HepG2 (cell line): ENCODE measurements around the gene WDR27. TPM values are rescaled to one million over a fixed set of nuclear protein-coding genes. Genes with fewer than 3 reads are reported as not detected.
A peak's percentile ranks its signal among the peaks of the same experiment; 100 is the strongest.

Experiments
- ATAC-seq: fragments of 200-7000 bp; cut with Tn5 transposase; 3 replicates; pipeline ENCODE4 v1.9.1; 2020; ENCODE audit warnings: mild to moderate bottlenecking, moderate library complexity
- BruUV-seq: library from RNA; stranded (reverse); fragments of 400-500 nt; replicated peaks from 2 replicates; lab custom pipeline; 2021; lab: Mats Ljungman, UMichigan
- CTCF ChIA-PET: fragments of 300-600 bp; formaldehyde crosslinking; extraction: SDS; loops from one replicate; lab custom pipeline; 2021; ENCODE audit warnings: low total read pairs, inconsistent platforms, low intra/inter-chr PET ratio; lab: Yijun Ruan, JAX
- POLR2A ChIA-PET: fragments of 350-600 bp; sonication (Branson Sonifier 250); formaldehyde crosslinking; loops from one replicate; lab custom pipeline; 2020; ENCODE audit warnings: antibody characterized with exemption, inconsistent platforms; lab: Yijun Ruan, JAX
- DNase-seq: peaks from one replicate; pipeline ENCODE4 v3.0.0-alpha.2; 2015; ENCODE audit warnings: low spot score
- FAIRE-seq: peaks from 3 replicates; lab custom pipeline; 2011; peaks lifted over from hg19 to GRCh38; lab: Jason Lieb, UNC
- H2AFZ ChIP-seq: one replicate; pipeline ENCODE4 v1.6.1; 2011; ENCODE audit warnings: low read length, inconsistent platforms
- H3K27ac ChIP-seq: fragments of 300-600 bp; 3 replicates; pipeline ENCODE4 v1.8.0; 2011; ENCODE audit warnings: mixed run types, mild to moderate bottlenecking, mixed read lengths, low read length, inconsistent platforms; ENCODE audit not compliant: insufficient read depth; ENCODE audit errors: extremely low read length
- H3K27me3 ChIP-seq, 2 experiments: fragments of 200-600 bp in 1 of 2; 2 replicates in 1 of 2; 3 replicates in 1 of 2; pipeline versions ENCODE4 v1.6.0 to v1.8.0; 2011; ENCODE audit warnings: low read length in 2 of 2, mild to moderate bottlenecking in 2 of 2, moderate library complexity in 2 of 2, inconsistent platforms in 1 of 2; ENCODE audit not compliant: insufficient read depth in 2 of 2, control insufficient read depth in 1 of 2
- H3K36me3 ChIP-seq, 2 experiments: fragments of 200-600 bp in 1 of 2; replicated peaks in 1 of 2; 2 replicates in 1 of 2; 3 replicates in 1 of 2; pipeline versions ENCODE4 v1.5.1 to v1.8.0; 2011; ENCODE audit warnings: low read length in 2 of 2, inconsistent platforms in 1 of 2; ENCODE audit not compliant: insufficient read depth in 2 of 2, control insufficient read depth in 1 of 2
- H3K4me1 ChIP-seq: 2 replicates; pipeline ENCODE4 v1.5.1; 2012; ENCODE audit warnings: low read length, inconsistent platforms; ENCODE audit not compliant: insufficient read depth
- H3K4me2 ChIP-seq: 2 replicates; pipeline ENCODE4 v1.6.0; 2011; ENCODE audit warnings: low read depth, low read length, inconsistent platforms
- H3K4me3 ChIP-seq, 3 experiments: fragments of 200-600 bp in 1 of 3; sonication (generic), shearing (Covaris generic) in 1 of 3; replicated peaks in 1 of 3; 2 replicates each; pipeline ENCODE4 v1.5.1; 2011 to 2016; ENCODE audit warnings: low read length in 3 of 3, inconsistent platforms in 2 of 3, low read depth in 2 of 3, mild to moderate bottlenecking in 2 of 3, control low read depth in 1 of 3, mixed read lengths in 1 of 3; ENCODE audit not compliant: insufficient read depth in 1 of 3
- H3K79me2 ChIP-seq: one replicate; pipeline ENCODE4 v1.6.1; 2011; ENCODE audit warnings: low read length, inconsistent platforms; ENCODE audit not compliant: insufficient read depth
- H3K9ac ChIP-seq: 2 replicates; pipeline ENCODE4 v1.6.0; 2011; ENCODE audit warnings: mild to moderate bottlenecking, low read depth, low read length, inconsistent platforms; ENCODE audit not compliant: insufficient read depth
- H3K9me3 ChIP-seq: 2 replicates; pipeline ENCODE4 v1.5.1; 2012; ENCODE audit warnings: mild to moderate bottlenecking, low read length
- H4K20me1 ChIP-seq: 2 replicates; pipeline ENCODE4 v1.6.0; 2011; ENCODE audit warnings: inconsistent platforms, mild to moderate bottlenecking, low read length, moderate library complexity; ENCODE audit not compliant: insufficient read depth
- CREB3 ChIP-seq: sonication (generic); formaldehyde crosslinking; IDR thresholded peaks from 2 replicates; pipeline ENCODE4 v1.5.0; 2020; ENCODE audit warnings: missing genetic modification reagents
- MAX ChIP-seq: IDR thresholded peaks from 2 replicates; pipeline ENCODE4 v1.6.1; 2012; ENCODE audit warnings: inconsistent platforms
- ZNF18 ChIP-seq: sonication (generic); formaldehyde crosslinking; IDR thresholded peaks from 2 replicates; pipeline ENCODE4 v1.8.0; 2022; ENCODE audit warnings: mild to moderate bottlenecking, missing genetic modification reagents; ENCODE audit not compliant: insufficient replicate concordance
- ZNF513 ChIP-seq: sonication (generic); formaldehyde crosslinking; conservative IDR thresholded peaks from 2 replicates; pipeline ENCODE4 v1.5.0; 2020; ENCODE audit warnings: missing genetic modification reagents
- ZNF703 ChIP-seq: sonication (generic); formaldehyde crosslinking; IDR thresholded peaks from 2 replicates; pipeline ENCODE4 v1.5.1; 2020; ENCODE audit warnings: missing genetic modification reagents, mild to moderate bottlenecking, moderate library complexity, borderline replicate concordance
- ZSCAN21 ChIP-seq: sonication (generic); formaldehyde crosslinking; IDR thresholded peaks from 2 replicates; pipeline ENCODE4 v1.8.0; 2022; ENCODE audit warnings: mild to moderate bottlenecking, missing genetic modification reagents, moderate library complexity, borderline replicate concordance
- ZSCAN29 ChIP-seq: sonication (generic); formaldehyde crosslinking; conservative IDR thresholded peaks from 2 replicates; pipeline ENCODE4 v1.4.0; 2020; ENCODE audit warnings: mild to moderate bottlenecking, missing genetic modification reagents
- WGBS: methylation state at CpG from one replicate; pipeline ENCODE4 v1.1.6; 2017; ENCODE audit warnings: low lambda C conversion rate; 5-methylcytosine and 5-hydroxymethylcytosine counted together
- in situ Hi-C: cut with HindIII; loops from 2 replicates; pipeline ENCODE4 v1.10.0; 2017; ENCODE audit warnings: low pct_unique_long_range_greater_than_20kb; ENCODE audit not compliant: extremely low pct_ligation_motif_present
- intact Hi-C: fragments of 100-400 bp; cut with micrococcal nuclease; formaldehyde crosslinking; loops from one replicate; pipeline ENCODE4 v1.10.0; 2022; ENCODE audit not compliant: unreplicated experiment
- polyA plus RNA-seq, 8 experiments: library from polyadenylated mRNA; depleted of rRNA in 3 of 8; stranded (reverse) in 7 of 8; unstranded in 1 of 8; fragments of >200 nt; fragmentation: Illumina TruSeq in 4 of 8; extraction: Trizol in 4 of 8; gene quantifications; 2 replicates each; pipeline versions ENCODE4 v1.2.1 to v1.2.3, GENCODE V29; 2011 to 2016; ENCODE audit warnings: low read depth in 4 of 8, missing spikeins in 1 of 8, mixed read lengths in 1 of 8; ENCODE audit not compliant: insufficient read depth in 1 of 8
- total RNA-seq, 5 experiments: library from RNA; depleted of rRNA; stranded (reverse); fragments of >200 nt; fragmentation: Illumina TruSeq; extraction: Trizol; gene quantifications; 2 replicates each; pipeline ENCODE4 v1.2.3, GENCODE V29; 2016; ENCODE audit warnings: low read depth in 1 of 5
- TF ChIP-seq, protein P1 (sequence below): sonication (generic); formaldehyde crosslinking; IDR thresholded peaks from 2 replicates; pipeline ENCODE4 v1.8.1; 2022; ENCODE audit warnings: mild to moderate bottlenecking, missing genetic modification reagents

Gene WDR27
- total and polyA plus RNA-seq, 2 of the 13 experiments (the other 11 are each of a cell fraction or from before 2014, with no cell fraction given): 34.1 to 80.3 TPM

- TF ChIP-seq ZNF703 (CRISPR knock-in tag) (no peak), ZNF513 (CRISPR knock-in tag) (no peak), ZNF18 (no peak)
Observed at GRCh38 chr6:169639653-169640278, 62.1 kb downstream of the WDR27 start (continued).

DNA sequence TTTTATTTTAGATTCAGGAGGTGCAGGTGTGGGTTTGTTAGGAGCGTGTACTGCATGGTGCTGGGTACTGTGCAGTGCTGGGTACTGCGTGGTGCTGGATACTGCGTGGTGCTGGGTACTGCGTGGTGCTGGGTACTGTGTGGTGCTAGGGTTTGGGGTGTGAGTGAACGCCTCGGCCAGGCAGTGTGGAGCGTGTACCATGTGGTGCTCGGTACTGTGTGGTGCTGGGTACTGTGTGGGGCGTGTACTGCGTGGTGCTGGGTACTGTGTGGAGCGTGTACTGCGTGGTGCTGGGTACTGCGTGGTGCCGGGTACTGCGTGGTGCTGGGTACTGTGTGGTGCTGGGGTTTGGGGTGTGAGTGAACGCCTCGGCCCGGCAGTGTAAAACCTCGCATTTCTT, 62.9 kb downstream of the WDR27 start:
- Histone ChIP-seq H3K4me1 (no peaks in the 10 kb centered on the region), H3K4me3 (no peak overlapping the region), H3K9ac (no peak overlapping the region), H3K27me3 (no peaks in the 10 kb centered on the region), H3K4me2 (no peak overlapping the region), H3K36me3 (peaks cover 8 to 13% of the 10 kb centered on the region in 2 experiments), H3K79me2 (no peaks in the 10 kb centered on the region), H3K27ac (no peak overlapping the region), H2AFZ (no peak overlapping the region), H3K9me3 (no peaks in the 10 kb centered on the region), H4K20me1 (no peaks in the 10 kb centered on the region)
- BruUV-seq: no TSS peak
- CTCF ChIA-PET: no interaction called here
- POLR2A ChIA-PET: no interaction called here
- in situ Hi-C loops (no loop called here), intact Hi-C loops (no loop called here)
- no peak for FAIRE-seq
- DNase-seq: no peak
- 95% methylated on average over 19 of the region's 19 CpGs for WGBS
- peak; percentile 45 for ATAC-seq
- no peak for TF ChIP-seq MAX
- peak; percentile 65; the same call in 1 of the 2 replicates for TF ChIP-seq ZSCAN21
- TF ChIP-seq, protein P1, sequence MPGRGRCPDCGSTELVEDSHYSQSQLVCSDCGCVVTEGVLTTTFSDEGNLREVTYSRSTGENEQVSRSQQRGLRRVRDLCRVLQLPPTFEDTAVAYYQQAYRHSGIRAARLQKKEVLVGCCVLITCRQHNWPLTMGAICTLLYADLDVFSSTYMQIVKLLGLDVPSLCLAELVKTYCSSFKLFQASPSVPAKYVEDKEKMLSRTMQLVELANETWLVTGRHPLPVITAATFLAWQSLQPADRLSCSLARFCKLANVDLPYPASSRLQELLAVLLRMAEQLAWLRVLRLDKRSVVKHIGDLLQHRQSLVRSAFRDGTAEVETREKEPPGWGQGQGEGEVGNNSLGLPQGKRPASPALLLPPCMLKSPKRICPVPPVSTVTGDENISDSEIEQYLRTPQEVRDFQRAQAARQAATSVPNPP (CRISPR knock-in tag): no peak
- no peak for TF ChIP-seq ZSCAN29 (CRISPR knock-in tag)
- TF ChIP-seq CREB3 (CRISPR knock-in tag): no peak
- TF ChIP-seq, all 625 proteins: peak for 1
